NT2/D1 (cell line): ENCODE results near the gene OSBPL10.

Source experiments
- SUZ12 ChIP-seq: IDR thresholded peaks from 2 replicates; pipeline ENCODE4 v1.6.1; 2011; ENCODE audit not compliant: insufficient read length, insufficient read depth; ENCODE audit errors: extremely low read depth
- YY1 ChIP-seq: IDR thresholded peaks from 2 replicates; pipeline ENCODE4 v1.6.1; 2011; ENCODE audit not compliant: insufficient read length, insufficient read depth
- ZNF274 ChIP-seq: IDR thresholded peaks from 2 replicates; pipeline ENCODE4 v1.6.1; 2011; ENCODE audit warnings: mild to moderate bottlenecking, low read depth, low read length

DNA sequence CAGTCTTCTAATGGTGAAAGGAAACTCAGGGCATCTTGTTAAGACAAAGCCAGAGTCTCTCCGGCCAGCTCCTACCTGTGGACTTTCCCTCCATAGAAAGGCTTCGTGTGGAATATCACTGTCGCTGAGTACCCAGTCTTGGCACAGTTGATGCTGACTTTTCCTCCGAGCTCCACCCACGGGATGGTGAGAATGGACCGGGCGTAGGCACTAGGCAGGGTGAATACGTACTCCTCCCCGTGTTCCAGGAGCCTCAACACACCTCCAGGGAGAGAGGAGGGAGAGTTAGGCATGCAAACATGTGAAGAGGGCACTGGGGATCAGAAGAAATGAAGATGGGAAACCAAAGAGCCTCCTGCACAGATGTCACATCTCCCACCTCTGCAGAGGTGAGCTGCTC, 310.3 kb downstream of the OSBPL10 start:
- TF ChIP-seq ZNF274 (no peak), SUZ12 (no peak), YY1 (no peak)
